HFF-Myc (cell line): ENCODE results near the gene S100A16.
"Not testable (repeated sequence)": the region's sequence is repeated elsewhere in the genome, so short reads cannot be mapped to it uniquely, and the experiment has no call there.

Source experiments
- DNase-seq: peaks from one replicate; pipeline ENCODE4 v3.0.0-alpha.2; 2011; ENCODE audit warnings: low read depth; ENCODE audit errors: extremely low read depth
- H3K4me3 ChIP-seq: replicated peaks from 2 replicates; pipeline ENCODE4 v1.5.1; 2011; ENCODE audit warnings: low read depth, mild to moderate bottlenecking, control low read depth, low read length
- TF ChIP-seq, protein P1 (sequence below): IDR thresholded peaks from 2 replicates; pipeline ENCODE4 v1.5.1; 2012; ENCODE audit warnings: mild to moderate bottlenecking, low read depth, low read length, control low read depth; ENCODE audit errors: missing control alignments

S100A16 gene

DNA sequence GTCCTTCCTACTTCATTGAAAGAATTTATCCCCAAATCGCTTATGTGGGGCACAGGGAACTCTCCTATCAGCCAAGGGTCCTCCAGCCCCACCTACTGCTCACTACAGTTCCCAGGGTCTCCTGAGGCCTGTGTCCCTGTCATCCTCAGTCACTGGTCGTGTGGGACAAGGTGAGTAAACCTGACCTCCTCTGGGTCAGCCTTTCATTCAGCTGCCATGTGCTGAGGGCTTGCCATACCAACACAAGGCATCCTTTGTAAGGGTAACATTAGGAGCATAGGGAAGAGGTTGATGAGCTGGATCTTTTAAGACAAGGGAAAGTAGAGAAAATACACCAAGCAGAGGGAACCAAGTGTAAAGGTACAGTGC is 34.4 kb upstream of the S100A16 start:
- TF ChIP-seq, protein P1, sequence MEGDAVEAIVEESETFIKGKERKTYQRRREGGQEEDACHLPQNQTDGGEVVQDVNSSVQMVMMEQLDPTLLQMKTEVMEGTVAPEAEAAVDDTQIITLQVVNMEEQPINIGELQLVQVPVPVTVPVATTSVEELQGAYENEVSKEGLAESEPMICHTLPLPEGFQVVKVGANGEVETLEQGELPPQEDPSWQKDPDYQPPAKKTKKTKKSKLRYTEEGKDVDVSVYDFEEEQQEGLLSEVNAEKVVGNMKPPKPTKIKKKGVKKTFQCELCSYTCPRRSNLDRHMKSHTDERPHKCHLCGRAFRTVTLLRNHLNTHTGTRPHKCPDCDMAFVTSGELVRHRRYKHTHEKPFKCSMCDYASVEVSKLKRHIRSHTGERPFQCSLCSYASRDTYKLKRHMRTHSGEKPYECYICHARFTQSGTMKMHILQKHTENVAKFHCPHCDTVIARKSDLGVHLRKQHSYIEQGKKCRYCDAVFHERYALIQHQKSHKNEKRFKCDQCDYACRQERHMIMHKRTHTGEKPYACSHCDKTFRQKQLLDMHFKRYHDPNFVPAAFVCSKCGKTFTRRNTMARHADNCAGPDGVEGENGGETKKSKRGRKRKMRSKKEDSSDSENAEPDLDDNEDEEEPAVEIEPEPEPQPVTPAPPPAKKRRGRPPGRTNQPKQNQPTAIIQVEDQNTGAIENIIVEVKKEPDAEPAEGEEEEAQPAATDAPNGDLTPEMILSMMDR = no peak
- DNase-seq = no peak
- H3K4me3 ChIP-seq = no peak overlapping the region

DNA sequence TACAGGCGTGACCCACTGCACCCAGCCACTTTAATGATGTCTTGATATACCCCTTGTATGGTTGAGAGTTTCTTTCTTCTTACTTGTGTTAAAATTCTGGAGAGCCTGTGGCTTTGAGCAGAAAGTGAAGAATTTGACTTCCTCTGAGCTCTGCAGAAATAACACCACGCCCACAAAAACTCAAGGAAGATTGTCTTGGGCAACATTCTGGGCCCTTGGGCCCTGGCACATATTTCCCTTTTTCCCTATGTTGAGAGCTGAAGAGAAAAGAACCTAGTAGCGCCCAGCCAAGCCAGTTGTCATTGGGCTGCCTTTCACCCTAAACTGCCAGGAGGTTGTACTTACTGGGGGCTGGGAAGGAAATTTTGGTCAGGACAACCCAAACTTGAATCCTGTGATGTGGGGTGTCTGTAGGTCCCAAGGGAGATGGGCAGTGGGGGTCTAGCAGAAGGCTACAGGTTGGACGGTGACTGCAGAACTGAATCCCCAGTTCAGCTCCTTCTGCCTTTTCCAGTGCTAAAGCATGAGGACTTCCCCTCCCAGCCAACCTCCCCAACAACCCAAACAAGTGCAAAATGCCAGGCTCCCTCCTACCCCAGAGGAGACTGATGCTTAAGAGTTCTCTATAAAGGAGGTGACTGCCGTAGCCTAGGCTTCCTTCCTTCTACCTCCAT is 33.9 kb upstream of the S100A16 start:
- H3K4me3 ChIP-seq = no peak overlapping the region
- DNase-seq = no peak
- TF ChIP-seq, protein P1 = no peak

DNA sequence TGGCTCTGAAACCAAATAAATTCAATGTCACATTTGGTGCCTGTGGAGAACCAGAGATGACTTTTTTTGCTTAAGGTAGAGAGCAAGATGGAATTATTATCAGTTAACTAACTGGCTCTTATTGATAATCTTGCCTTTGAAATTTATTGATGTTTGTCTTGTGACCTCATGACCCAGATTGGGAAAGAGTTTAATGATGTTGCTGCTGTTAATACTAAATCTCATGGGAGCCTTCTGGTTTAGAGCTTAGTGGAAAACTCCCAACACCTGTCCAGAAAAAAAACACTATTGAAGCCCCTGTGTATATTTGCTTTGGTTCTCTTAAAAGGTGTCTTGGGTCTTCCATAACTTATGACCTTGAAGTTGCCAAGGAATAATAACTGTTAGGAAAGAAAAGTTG is 30.9 kb upstream of the S100A16 start:
- no peak for DNase-seq
- TF ChIP-seq, protein P1 = no peak
- no peak overlapping the region for H3K4me3 ChIP-seq

DNA sequence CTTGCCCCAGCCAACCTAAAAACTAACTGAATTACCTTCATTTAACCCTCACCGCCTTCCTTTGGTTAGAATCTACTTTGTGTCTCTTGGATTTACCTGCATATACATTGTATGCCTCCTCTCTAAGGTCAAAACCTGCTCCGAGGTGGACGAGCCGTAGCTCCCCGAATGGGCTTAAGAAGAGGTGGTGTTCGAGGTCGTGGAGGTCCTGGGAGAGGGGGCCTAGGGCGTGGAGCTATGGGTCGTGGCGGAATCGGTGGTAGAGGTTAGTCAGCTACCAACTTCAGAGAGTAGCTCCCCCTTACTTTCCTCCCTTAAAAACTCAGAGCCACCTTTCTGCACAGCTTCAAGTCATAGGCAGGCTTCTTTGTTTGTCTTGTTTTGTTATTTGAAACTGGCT is 30.2 kb upstream of the S100A16 start:
- TF ChIP-seq, protein P1 = no peak
- DNase-seq = no peak
- no peak overlapping the region for H3K4me3 ChIP-seq

DNA sequence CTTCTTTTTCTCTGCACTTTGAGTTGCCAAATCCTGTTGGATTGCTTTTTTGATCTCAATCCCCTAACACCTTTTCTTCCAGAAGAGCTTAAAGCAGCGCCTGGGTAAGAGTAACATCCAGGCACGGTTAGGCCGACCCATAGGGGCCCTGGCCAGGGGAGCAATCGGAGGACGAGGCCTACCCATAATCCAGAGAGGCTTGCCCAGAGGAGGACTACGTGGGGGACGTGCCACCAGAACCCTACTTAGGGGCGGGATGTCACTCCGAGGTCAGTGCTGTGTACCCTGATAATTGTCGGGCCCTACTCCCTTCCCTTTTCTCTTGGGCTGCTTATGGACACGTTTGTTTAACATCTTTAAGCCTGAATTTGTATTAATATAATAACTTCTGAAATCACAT is 29.2 kb upstream of the S100A16 start:
- TF ChIP-seq, protein P1 = no peak
- DNase-seq = no peak
- no peak overlapping the region for H3K4me3 ChIP-seq

DNA sequence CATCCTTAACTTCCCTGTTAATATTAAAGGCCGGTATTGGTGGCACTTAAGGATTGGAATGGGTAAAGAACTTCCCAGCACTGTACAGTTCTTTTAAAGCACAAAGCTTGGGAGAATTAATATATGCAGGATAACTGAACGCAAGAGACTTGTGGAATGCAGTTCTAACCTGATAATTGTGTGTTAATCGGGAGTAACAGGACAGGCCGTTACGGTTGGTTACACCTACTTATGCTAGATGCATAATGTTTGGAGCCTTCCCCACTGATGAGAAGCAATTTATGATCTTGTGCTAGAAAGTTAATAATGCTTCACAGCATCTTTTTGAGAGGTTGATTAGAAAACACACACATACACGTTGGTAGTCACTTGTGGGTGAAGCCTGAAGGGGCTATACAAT is 27.9 kb upstream of the S100A16 start:
- DNase-seq = no peak
- TF ChIP-seq, protein P1 = no peak
- no peak overlapping the region for H3K4me3 ChIP-seq

DNA sequence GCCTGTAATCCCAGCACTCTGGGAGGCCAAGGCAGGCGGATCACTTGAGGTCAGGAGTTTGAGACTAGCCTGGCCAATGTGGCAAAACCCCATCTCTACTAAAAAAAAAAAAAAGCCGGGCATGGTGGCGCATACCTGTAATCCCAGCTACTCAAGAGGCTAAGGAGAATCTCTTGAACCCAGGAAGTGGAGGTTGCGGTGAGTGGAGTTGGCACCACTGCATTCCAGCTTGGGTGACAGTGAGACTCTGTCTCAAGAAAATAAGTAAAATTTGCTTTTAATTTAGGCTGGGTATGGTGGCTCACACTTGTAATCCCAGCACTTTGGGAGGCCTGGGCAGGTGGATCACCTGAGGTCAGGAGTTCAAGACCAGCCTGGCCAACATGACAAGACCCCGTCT is 27.3 kb upstream of the S100A16 start:
- DNase-seq, H3K4me3 ChIP-seq: not testable (repeated sequence)
